DMS114 treated with DMSO at 0.1 percent for 48 hours (cell line): ENCODE measurements around the gene EIF5AL1.
A peak's percentile ranks its signal among the peaks of the same experiment; 100 is the strongest.
"Not testable (repeated sequence)": the region's sequence is repeated elsewhere in the genome, so short reads cannot be mapped to it uniquely, and the experiment has no call there.

Source experiments
- DNase-seq: peaks from one replicate; lab custom pipeline; 2025; ENCODE audit not compliant: unreplicated experiment; lab: John Stamatoyannopoulos, UW

Gene EIF5AL1

DNA sequence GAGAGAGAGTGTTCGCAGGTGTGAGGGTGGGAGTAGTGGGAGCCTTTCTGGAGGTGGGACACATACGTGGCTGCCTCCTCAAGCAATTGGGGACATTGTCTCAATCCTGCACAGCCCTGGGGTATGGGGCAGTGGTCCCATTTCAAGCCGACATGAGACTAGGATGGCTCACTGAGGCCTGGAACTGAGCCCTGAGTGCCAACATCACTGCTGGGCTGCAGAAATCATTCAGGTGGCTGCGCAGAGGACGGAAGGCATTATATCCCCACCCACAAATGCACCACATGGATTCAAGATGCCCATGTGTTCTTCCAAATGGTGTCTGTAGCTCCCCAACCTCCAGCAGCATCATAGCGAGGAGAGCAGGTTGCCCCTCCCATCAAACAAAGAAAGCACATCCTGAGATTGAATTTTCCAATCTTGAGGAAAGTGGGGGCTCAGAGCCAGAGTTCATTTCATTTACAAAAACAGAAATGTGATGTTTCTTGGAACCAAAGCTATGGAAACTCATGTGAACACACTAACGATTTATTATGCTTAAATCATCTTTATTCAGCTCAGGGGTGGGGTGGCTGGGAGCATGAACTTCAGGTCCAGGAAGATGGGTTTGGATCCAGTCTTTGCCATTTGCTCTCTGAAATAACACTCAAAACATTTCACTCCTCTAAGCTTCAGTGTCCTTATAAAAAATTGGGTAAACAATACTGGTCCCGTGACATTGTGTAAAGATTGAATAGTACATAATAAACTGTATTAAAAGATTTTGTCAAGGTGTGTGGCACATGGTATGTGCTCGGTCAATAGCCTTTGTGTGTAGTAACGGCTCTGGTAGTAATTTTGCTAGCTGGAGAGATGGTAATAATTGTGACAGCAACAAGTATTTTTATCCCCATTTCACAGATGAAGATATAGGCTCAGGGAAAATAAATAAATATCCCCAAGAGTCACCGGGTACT lies 43.3 kb downstream of the EIF5AL1 start:
- no peak for DNase-seq

DNA sequence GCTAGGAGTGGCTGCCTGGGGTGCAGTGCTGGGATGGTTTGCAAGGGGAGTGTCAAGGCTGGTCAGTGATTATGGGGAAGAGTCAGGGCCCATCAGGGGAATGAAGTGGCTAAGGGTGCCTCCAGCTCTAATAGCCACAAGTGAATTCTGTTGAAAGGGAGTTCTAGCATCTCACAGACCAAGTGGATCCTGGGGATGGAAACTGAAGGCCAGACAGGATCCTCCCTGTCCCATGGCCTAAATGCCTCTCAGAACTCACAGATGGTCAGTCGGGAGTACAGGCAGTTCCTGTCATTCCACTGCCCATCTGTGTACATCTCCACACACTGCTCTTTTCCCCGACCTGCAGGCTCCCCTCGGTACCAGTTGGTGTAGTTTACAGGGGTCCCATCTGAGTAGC lies 44.6 kb downstream of the EIF5AL1 start:
- DNase-seq, result not testable (repeated sequence)

DNA sequence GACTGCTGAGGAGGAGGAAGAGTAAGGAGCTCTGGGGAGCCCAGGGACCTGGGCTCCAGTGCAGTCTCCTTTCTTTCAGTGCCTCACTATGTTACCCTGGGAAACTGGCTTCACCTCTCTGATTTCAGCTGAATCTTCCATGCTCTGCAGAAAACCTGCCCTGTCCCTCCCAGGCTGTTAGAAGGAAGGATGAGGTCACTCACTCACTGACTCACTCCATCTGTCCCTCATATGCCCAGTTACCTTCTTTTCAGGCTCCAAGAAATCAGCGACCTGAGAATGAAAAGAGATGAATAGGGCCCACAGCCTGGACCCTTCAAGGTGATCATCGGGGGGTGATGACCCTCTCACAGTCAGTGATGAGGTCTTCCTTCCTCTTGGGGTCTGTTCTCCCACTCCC lies 47.4 kb downstream of the EIF5AL1 start:
- DNase-seq, result no peak

DNA sequence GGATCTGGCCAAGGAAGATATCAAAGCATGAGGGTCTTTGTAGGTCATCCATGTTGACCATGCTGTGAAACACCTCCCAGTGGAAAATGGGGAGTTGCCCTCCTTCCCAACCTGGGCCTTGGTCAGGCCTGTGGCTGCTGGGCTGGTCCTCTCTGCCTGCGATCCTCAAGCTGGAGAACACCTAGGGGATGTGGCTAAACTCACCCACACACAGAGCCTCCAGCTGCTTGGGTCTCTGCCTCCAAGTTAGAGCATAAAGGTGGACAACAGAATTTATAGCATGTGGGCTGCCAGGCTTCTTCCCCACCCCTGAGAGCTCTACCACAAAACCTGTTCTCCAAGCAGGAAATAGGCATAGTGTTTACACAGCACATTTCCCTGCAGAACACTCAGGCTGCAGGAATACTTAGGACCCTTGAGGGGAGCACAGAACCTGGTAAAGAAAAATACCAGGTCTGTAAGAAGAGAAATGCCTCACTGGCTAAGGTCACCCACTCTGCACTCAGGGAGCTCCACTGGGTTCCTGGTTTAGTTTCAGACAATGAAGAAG lies 47.9 kb downstream of the EIF5AL1 start, which contains the start of gene SFTPA2:
TSS of gene SFTPA2 (minus strand) at position 248 of the 550 bp plus-strand sequence. CDS start 924 bp downstream, outside the sequence.
- no peak for DNase-seq

DNA sequence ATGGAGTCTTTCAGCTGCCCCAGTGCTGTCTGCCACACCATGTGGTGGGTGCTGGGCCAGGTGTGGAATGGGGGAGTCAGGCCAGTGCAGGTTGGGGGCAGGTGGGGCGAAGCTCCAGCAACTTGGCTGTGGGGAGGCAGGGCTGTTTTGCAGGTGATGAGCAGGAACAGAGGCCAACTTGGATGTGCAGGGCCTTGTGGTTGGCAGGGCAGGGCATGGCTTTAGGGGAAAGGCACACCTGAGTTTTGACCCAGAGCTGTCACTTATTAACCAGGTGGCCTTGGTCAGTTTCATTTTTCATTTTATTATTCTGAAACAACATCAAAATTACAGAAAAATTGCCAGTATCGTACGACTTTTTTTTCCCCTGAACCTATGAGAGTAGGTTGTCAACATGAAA lies 48.9 kb downstream of the EIF5AL1 start:
- no peak for DNase-seq

DNA sequence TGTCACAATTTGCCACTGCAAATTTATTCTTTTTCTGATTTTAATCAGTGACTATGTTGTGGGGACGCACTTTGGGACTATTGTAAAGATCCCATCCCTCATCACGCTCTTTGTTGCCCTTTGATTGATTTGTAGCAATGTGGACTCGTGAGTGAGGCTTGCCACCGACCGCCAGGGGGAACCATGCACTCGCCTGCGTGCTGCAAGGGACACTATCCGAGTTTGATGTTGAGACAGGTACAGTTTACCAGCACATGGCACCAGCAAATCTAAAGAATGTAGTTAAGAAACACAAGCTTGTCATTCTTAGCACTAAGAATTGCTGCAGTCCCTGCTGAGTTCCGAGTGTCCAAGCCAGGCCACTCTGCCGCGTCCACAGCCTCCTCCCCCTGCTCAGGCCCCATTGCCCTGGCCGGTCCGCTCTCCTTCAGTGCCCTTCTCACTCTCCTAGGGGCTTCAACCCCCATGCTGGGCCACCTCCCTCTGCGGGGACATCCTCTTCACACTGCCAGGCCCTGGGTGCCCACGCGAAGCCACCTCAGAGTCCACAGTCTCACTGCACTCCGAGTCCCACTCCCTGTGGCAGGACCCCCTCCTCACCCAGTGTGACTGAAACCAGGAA lies 49.9 kb downstream of the EIF5AL1 start:
- DNase-seq, result peak; percentile 47

DNA sequence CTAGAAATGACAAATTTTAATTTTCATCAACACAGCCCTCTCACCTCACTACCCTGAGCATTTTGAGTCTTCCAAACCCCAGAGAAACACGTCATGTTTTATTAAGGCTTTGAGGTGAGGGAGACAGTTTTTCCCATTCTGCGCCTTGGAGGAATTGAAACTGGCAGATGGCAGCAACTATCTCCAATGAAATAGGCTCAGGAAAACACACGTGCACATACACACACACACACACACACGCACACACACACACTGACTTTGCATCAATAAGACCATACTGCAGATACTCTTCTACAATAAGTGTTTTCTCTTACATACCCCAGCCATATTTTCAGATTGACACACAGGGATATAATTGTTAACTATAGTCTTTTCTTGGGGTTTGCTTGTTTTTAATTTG lies 51.1 kb downstream of the EIF5AL1 start:
- no peak for DNase-seq
